GM21528 (cell line): ENCODE results near the gene YWHAH.
A peak's percentile ranks its signal among the peaks of the same experiment; 100 is the strongest.

Experiments used
- ATAC-seq: cut with Tn5 transposase; IDR thresholded peaks from one replicate; pipeline ENCODE4 v1.9.1; 2021; ENCODE audit warnings: mild to moderate bottlenecking, moderate library complexity; ENCODE audit not compliant: unreplicated experiment, low FRiP score

Gene YWHAH

GRCh38 chr22:31943978-31944699 is at the start of gene YWHAH:
YWHAH (plus strand) TSS chr22:31944535; CDS start chr22:31944734, 199 bp downstream.
- peak; percentile 61 for ATAC-seq

- no peak for ATAC-seq
Measured at GRCh38 chr22:31895411-31896123, 48.8 kb upstream of the YWHAH start.

DNA sequence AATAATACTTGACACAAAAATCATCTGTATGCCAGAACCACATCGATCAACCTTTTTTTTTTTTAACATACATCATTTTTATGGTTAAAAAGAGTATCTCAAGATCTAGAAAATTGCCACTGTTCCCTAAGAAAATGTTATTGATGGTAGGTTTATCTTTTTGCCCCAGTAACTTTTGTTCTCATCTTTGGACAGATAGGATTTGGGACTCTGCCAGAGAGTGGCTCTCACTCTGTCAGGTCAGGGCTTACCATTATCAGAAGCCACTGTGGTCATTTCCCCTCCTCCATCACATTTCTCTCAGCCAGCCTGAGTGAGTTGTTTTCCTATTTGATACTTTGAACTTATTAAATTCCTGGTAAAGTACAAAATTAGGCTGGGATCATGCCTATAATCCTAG is 47.9 kb upstream of the YWHAH start:
- ATAC-seq, result no peak

GRCh38 chr22:31897842-31898805 is 46.2 kb upstream of the YWHAH start:
- no peak for ATAC-seq

DNA sequence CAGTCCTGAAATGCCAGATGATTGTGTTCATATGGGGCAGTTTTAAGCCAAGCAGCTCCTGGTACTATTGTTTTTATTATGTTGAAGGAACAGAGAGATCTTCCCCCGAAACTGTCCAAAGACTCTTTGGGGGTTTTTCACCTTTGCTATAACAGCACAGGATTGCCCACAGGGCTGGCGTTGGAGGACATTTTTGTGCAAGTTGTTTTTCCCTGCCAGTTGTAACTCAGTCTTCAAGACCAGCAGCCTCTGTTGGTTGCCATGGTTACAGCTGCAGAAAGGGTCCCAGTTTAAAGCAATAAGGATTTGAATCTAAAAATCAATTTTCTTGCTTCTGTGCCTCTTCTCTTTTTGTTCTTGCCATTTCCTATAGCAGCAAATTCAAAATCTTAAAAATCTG is 45.4 kb upstream of the YWHAH start:
- no peak for ATAC-seq

DNA sequence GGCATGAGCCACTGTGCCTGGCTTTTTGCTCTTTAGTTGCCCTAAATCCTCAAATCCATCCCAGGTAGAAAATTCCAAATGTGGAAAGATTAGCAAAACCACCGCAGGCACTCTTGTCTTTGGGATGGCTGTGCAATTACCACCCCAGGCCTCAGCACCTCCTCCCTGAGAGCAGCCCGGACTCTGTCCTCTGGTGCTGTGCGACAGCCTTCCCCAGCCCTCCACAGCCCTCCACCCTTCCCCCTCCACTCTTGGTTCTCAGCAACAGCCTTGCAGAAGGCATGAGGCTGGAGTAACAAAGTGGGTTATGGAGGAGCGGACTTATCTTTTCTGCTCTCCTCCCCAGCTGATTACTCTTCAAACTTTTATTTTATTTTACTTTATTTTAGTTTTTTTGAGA is 44.7 kb upstream of the YWHAH start:
- no peak for ATAC-seq

GRCh38 chr22:31901388-31902137 is 42.8 kb upstream of the YWHAH start:
- no peak for ATAC-seq

GRCh38 chr22:31904651-31905050 is 39.7 kb upstream of the YWHAH start:
- no peak for ATAC-seq

GRCh38 chr22:31905356-31905755 is 39.0 kb upstream of the YWHAH start:
- ATAC-seq, result no peak

DNA sequence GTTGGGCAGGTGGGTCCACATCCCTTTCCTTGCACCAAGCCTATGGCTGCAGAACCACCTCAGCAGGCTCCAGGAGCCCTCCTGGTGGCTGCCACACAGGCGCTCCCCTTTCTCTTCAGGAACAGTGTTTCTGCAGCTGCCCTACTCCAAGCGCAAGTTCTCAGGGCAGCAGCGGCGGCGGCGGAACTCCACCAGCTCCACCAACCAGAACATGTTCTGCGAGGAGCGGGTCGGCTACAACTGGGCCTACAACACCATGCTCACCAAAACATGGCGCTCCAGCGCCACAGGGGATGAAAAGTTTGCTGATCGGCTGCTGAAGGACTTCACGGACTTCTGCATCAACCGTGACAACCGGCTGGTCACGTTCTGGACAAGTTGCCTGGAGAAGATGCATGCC is 38.2 kb upstream of the YWHAH start:
- ATAC-seq, result no peak

- no peak for ATAC-seq
Measured at GRCh38 chr22:31906569-31906968, 37.8 kb upstream of the YWHAH start.

GRCh38 chr22:31909977-31910376 is 34.4 kb upstream of the YWHAH start:
- no peak for ATAC-seq

DNA sequence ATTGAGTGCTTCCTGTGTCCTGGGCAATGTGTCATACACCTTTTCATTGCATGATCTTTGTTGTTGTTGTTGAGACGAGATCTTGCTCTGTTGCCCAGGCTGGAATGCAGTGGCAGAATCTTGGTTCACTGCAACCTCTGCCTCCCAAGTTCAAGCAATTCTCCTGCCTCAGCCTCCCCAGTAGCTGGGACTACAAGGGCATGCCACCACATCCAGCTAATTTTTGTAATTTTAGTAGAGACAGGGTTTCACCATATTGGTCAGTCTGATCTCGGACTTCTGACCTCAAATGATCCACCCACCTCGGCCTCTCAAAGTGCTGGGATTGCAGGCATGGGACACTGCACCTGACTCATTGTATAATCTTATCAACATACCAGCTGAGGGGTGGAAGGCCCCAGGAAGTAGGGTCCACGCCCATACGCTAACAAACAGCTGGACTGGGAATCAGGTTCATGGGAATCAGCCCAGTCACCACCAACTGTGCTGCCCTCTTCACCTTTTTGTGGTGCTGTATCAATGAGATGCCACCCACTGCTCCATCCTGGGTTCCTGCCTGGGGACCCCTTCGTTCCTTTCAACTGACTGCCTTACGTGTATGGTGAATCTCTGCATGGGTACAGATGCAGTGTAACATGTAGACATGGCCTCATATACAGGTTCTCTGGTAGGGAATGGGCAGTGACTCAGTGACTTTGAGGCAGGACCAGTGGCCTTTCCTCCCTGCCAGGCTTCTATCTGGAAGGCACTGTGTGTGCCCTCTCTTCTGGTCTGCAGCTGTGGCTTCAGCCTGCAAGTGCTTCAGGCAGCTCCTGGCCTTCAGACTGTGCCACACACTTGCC is 32.5 kb upstream of the YWHAH start:
- no peak for ATAC-seq

GRCh38 chr22:31912407-31912743 is 32.0 kb upstream of the YWHAH start:
- no peak for ATAC-seq

- ATAC-seq, result no peak
Measured at GRCh38 chr22:31915586-31915985, 28.7 kb upstream of the YWHAH start.

DNA sequence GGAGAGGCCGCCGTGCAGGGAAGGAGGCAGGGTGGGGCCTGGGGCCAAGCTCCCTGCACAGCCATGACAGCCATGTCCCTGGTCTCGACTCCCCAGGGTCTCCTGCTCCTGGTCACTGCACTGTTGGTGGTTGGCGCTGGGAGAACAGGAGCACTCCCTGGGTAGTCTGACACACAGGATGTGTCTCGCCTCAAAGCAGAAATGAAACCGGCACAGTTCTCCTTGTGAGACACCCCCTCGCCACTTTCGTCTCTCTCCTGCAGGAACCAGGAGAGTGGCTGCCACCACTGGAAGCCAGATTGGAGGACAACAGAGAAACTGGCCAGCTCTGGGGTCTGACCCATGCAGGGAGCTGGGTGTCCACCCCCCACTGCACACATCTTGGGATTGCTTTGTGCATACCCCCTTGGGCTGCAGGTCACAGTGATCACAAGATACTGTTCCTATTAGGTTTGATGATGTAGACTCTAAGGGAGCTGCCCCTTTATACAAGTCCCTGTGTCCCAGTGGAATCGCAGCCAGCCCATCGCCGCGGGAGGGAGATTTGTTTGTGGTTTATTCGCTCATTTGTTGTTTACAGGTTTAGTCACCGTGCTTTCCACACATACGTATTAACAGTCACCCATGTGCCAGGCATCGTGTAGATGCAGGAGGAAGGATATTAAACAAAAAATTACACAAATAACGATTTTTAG is 27.0 kb upstream of the YWHAH start:
- ATAC-seq, result no peak

- no peak for ATAC-seq
Measured at GRCh38 chr22:31919730-31920129, 24.6 kb upstream of the YWHAH start.

DNA sequence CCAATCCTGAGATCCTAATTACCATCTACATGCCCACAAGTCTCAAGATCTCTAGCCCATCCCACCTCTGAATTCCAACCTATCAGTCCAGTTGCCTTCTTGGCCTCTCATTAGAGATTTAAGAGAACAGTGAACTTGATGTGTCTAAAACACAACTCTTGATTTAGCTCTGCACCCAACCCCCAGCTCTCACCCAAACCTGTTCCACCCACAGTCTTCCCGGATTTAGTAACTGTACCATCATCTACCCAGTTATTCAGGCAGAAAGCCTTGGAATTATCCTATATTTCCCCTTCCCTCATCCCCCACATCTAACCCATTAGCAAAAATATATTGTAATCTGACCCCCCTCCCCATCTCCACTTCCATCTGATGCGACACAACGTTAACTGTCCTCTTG is 24.0 kb upstream of the YWHAH start:
- no peak for ATAC-seq

- no peak for ATAC-seq
Measured at GRCh38 chr22:31921106-31921505, 23.2 kb upstream of the YWHAH start.
